Measurements from ENCODE around the gene ASTL. TPM values are rescaled to one million over a fixed set of nuclear protein-coding genes. Genes with fewer than 3 reads are reported as not detected.
"Not testable (repeated sequence)": the region's sequence is repeated elsewhere in the genome, so short reads cannot be mapped to it uniquely, and the experiment has no call there.

The ASTL gene
- total RNA-seq, 1 donor from 2014 or later = not detected

DNA sequence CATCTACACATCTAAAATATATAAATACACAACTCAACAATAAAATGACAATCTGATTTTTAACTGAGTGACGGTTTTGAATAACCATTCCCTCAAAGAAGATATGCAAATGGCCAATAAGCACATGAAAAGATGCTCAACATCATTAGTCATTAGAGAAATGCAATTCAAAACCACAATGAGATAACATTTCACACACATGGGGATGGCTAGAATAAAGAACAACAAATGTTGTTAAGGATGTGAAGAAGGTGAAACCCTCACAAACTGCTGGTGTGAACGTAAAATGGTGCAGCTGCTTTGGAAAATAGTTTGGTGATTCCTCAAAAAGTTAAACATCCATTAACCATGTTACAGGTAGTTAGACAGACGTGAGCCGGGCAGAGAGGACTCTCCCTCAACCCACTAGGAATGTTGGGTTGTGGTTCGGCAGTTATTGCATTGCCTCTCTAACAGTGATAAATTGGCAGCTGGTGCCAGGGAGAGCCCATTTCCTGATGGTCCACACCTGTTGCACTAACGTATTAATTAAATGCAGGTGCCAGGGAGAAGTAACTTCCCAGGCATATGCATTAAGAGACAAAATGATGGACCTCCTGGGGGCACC is 29.2 kb upstream of the ASTL start:
- H3K36me3 Mint-ChIP-seq (ENCODE audit: unreplicated experiment) = peaks cover 4% of the 10 kb centered on the region
- no peak overlapping the region for H3K4me3 Mint-ChIP-seq (ENCODE audit: unreplicated experiment)
- H3K27me3 Mint-ChIP-seq (ENCODE audit: unreplicated experiment) = peaks cover 11% of the 10 kb centered on the region
- peaks cover 13% of the 10 kb centered on the region for H3K4me1 Mint-ChIP-seq (ENCODE audit: low read depth, unreplicated experiment)
- H3K27ac Mint-ChIP-seq (ENCODE audit: unreplicated experiment) = no peak overlapping the region
- H3K9me3 Mint-ChIP-seq (ENCODE audit: unreplicated experiment) = peaks cover 11% of the 10 kb centered on the region
- DNase-seq = no peak
- no peak for TF ChIP-seq CTCF (IDR thresholded peaks at IDR 0.05; ENCODE audit: partially characterized antibody, unreplicated experiment)

- H3K27ac Mint-ChIP-seq (ENCODE audit: unreplicated experiment) = peak overlapping the region; percentile 62
- H3K9me3 Mint-ChIP-seq (ENCODE audit: unreplicated experiment) = peaks cover 8% of the 10 kb centered on the region
- H3K36me3 Mint-ChIP-seq (ENCODE audit: unreplicated experiment) = peaks cover 7% of the 10 kb centered on the region
- no peak for DNase-seq
- no peak overlapping the region for H3K4me3 Mint-ChIP-seq (ENCODE audit: unreplicated experiment)
- TF ChIP-seq CTCF (IDR thresholded peaks at IDR 0.05; ENCODE audit: partially characterized antibody, unreplicated experiment) = no peak
- peaks cover 11% of the 10 kb centered on the region for H3K27me3 Mint-ChIP-seq (ENCODE audit: unreplicated experiment)
- peaks cover 9% of the 10 kb centered on the region for H3K4me1 Mint-ChIP-seq (ENCODE audit: low read depth, unreplicated experiment)
These were observed 26.3 kb upstream of the ASTL start for GRCh38 chr2:96164459-96165184.

DNA sequence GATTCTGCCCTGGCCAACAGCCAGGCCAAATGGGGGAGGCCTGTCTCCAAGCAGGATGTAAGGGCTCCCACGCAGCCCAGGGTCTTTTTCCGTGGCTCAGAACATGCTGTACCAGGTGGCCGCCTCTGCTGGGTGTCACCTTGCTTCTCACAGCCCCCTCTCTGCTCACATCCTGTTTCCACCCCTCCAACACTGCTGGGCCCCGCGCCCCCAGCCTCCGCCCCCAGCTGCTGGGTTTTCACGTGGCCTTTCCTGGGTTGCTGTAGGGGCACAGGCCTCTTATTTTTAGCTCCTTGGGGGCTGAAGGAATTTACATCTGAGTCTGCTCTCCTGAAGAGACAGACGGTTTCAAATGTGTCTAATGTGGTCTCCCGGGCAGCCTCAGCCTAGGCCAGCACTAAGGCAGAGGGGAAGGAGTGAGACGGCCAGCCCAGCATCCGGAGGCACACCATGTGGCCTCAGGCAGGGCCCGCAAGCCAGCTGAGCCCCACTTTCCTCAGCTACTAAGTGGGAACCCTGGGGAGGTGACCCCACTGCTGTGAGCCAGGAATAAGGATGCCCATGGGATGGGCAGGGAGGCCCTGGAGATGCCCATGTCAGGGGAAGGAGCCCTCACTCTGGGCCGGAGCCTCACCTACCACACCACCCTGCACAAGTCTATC is 25.6 kb upstream of the ASTL start:
- Mint-ChIP-seq H3K27ac (ENCODE audit: unreplicated experiment) (peak overlapping the region; percentile 62), H3K4me1 (ENCODE audit: low read depth, unreplicated experiment) (peaks cover 9% of the 10 kb centered on the region), H3K4me3 (ENCODE audit: unreplicated experiment) (no peak overlapping the region), H3K27me3 (ENCODE audit: unreplicated experiment) (peaks cover 14% of the 10 kb centered on the region), H3K36me3 (ENCODE audit: unreplicated experiment) (peaks cover 7% of the 10 kb centered on the region), H3K9me3 (ENCODE audit: unreplicated experiment) (peaks cover 4% of the 10 kb centered on the region)
- TF ChIP-seq CTCF (IDR thresholded peaks at IDR 0.05; ENCODE audit: partially characterized antibody, unreplicated experiment) = no peak
- no peak for DNase-seq

DNA sequence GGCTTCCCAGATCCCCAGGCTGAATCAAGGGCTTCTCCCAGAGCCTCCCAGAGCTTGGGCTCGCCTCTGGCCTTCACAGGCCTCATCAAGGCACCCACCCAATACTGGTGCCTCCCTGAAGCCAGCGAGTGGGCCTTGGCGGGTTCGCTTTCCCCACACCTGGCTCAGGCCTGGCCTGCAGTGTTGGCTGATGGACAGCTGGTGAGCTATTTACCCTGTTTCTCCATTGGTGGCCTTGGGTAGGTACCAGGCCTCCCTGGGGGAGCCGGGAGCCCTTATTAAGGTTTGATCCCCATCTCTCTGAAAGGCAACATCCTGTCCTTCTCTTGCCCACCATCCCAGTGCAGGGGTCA is 25.1 kb upstream of the ASTL start:
- Mint-ChIP-seq H3K36me3 (ENCODE audit: unreplicated experiment) (peaks cover 7% of the 10 kb centered on the region), H3K27me3 (ENCODE audit: unreplicated experiment) (peaks cover 15% of the 10 kb centered on the region), H3K9me3 (ENCODE audit: unreplicated experiment) (peaks cover 4% of the 10 kb centered on the region), H3K27ac (ENCODE audit: unreplicated experiment) (peak overlapping the region; percentile 43), H3K4me1 (ENCODE audit: low read depth, unreplicated experiment) (peaks cover 9% of the 10 kb centered on the region), H3K4me3 (ENCODE audit: unreplicated experiment) (no peak overlapping the region)
- TF ChIP-seq CTCF (IDR thresholded peaks at IDR 0.05; ENCODE audit: partially characterized antibody, unreplicated experiment) = no peak
- no peak for DNase-seq

DNA sequence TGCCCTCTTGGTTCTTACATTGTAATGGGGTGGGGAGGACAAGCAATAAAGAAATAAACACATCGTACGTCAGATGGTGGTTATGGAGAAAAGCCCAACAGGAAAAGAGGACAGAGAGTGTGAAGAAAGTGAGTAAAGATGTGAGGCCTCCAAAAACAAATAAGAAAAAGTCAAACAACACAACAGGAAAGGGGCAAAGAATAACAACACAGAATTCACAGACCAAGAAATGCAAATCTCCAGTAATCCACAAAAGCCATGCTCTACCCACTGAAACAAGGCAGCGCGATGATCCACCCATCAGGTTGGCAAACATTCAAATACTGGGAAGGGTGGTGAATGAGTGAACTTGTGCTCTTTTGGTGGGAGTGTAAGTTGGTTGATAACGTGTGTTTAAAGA is 23.6 kb upstream of the ASTL start:
- peaks cover 7% of the 10 kb centered on the region for H3K36me3 Mint-ChIP-seq (ENCODE audit: unreplicated experiment)
- peaks cover 8% of the 10 kb centered on the region for H3K4me1 Mint-ChIP-seq (ENCODE audit: low read depth, unreplicated experiment)
- peaks cover 11% of the 10 kb centered on the region for H3K27me3 Mint-ChIP-seq (ENCODE audit: unreplicated experiment)
- H3K27ac Mint-ChIP-seq (ENCODE audit: unreplicated experiment) = no peak overlapping the region
- peaks cover 4% of the 10 kb centered on the region for H3K9me3 Mint-ChIP-seq (ENCODE audit: unreplicated experiment)
- DNase-seq = no peak
- TF ChIP-seq CTCF (IDR thresholded peaks at IDR 0.05; ENCODE audit: partially characterized antibody, unreplicated experiment) = no peak
- H3K4me3 Mint-ChIP-seq (ENCODE audit: unreplicated experiment) = no peak overlapping the region

DNA sequence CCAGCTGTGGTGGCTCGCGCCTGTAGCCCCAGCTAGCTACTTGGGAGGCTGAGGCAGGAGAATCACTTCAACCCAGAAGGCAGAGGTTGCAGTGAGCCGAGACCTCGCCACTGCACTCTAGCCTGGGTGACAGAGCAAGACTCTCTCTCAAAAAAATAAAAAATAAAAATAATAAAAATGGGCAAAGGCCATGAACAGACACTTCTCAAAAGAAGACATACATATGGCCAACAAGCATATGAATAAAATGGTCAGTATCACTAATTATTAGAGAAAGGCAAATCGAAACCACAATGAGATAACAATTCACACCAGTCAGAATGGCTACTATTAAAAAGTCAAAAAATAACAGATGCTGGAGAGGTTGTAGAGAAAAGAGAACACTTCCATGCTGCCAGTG is 22.1 kb upstream of the ASTL start:
- H3K27ac Mint-ChIP-seq (ENCODE audit: unreplicated experiment); DNase-seq; H3K4me1 Mint-ChIP-seq (ENCODE audit: low read depth, unreplicated experiment); H3K9me3 Mint-ChIP-seq (ENCODE audit: unreplicated experiment); H3K4me3 Mint-ChIP-seq (ENCODE audit: unreplicated experiment); H3K36me3 Mint-ChIP-seq (ENCODE audit: unreplicated experiment): not testable (repeated sequence)
- H3K27me3 Mint-ChIP-seq (ENCODE audit: unreplicated experiment) = peaks cover 11% of the 10 kb centered on the region
